Hematopoietic multipotent progenitor cell treated with erythropoietin and hydrocortisone succinate and interleukin-3 and kit ligand, for 4 days (in vitro differentiated cells): ENCODE data around the gene ARMCX1.
A peak's percentile ranks its signal among the peaks of the same experiment; 100 is the strongest.
"Not testable (repeated sequence)": the region's sequence is repeated elsewhere in the genome, so short reads cannot be mapped to it uniquely, and the experiment has no call there.

Experiments
- DNase-seq: peaks from one replicate; pipeline ENCODE4 v3.0.0-alpha.2; 2015

Gene ARMCX1

GRCh38 chrX:101550362-101550750 is at the start of gene ARMCX1:
Gene ARMCX1 (plus strand): TSS chrX:101550547. CDS start chrX:101552931, 2,384 bp downstream.
- peak; percentile 81 for DNase-seq

GRCh38 chrX:101502929-101503328 is 47.4 kb upstream of the ARMCX1 start:
- not testable (repeated sequence) for DNase-seq

- DNase-seq, result no peak
Observed at GRCh38 chrX:101507372-101507771, 43.0 kb upstream of the ARMCX1 start.

GRCh38 chrX:101507986-101508385 is 42.4 kb upstream of the ARMCX1 start:
- no peak for DNase-seq

- no peak for DNase-seq
Observed at GRCh38 chrX:101530944-101531343, 19.4 kb upstream of the ARMCX1 start.

GRCh38 chrX:101539116-101539515 is 11.2 kb upstream of the ARMCX1 start:
- DNase-seq, result no peak

- DNase-seq, result peak; percentile 47
Observed at GRCh38 chrX:101550751-101551379, 518 bp downstream of the ARMCX1 start.

- DNase-seq, result no peak
Observed at GRCh38 chrX:101551380-101551767, 1.0 kb downstream of the ARMCX1 start.

- no peak for DNase-seq
Observed at GRCh38 chrX:101552714-101553113, 2.4 kb downstream of the ARMCX1 start.

GRCh38 chrX:101564651-101565050 is 14.3 kb downstream of the ARMCX1 start:
- DNase-seq, result no peak

GRCh38 chrX:101595739-101596419 is 45.5 kb downstream of the ARMCX1 start:
- peak; percentile 79 for DNase-seq

GRCh38 chrX:101599592-101599991 is 49.2 kb downstream of the ARMCX1 start:
- not testable (repeated sequence) for DNase-seq

- DNase-seq, result no peak
Observed at GRCh38 chrX:101602077-101602476, 51.7 kb downstream of the ARMCX1 start.
